ENCODE measurements around the gene ASF1B.

DNA sequence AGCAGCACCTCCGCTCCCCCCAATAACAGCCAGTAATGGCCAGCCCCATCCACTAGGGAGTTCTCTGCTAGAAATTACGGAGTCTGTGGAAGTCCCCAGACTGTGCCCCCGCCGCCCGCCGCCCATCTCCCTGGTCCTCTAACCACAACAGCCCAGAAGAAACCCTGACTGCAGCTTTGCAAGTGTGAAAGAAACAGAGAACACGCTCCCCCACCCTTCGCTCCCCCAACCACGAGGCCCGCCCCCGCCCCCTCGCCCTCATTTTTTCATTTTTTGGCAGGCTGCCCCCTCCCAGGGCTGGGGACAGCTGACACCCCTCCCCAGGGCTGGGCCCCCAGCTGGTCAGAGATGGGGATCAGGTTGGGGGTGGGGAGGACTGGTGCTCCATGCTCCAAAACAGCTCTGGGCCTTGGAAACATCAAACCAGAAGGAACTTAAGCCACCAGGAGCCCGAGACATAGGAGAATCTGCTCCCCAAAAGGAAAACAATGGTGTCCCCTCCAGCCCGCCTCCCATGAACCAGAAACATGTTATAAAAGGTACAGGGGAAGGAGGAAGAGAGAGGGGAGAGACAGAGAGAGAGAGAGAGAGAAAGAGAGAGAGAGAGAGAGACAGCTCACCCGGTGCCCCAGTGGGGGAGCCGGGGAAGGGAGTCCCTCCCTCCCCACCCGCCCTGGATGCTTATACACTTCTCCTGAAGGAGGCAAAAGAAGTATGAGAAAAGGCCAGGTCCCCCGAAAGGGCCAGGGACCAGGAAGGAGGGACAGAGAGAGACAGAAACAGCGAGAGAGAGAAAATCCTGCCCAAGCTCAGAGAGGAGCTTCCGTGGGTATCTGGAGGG, 29.8 kb upstream of the ASF1B start:
- TF ChIP-seq, protein P1, sequence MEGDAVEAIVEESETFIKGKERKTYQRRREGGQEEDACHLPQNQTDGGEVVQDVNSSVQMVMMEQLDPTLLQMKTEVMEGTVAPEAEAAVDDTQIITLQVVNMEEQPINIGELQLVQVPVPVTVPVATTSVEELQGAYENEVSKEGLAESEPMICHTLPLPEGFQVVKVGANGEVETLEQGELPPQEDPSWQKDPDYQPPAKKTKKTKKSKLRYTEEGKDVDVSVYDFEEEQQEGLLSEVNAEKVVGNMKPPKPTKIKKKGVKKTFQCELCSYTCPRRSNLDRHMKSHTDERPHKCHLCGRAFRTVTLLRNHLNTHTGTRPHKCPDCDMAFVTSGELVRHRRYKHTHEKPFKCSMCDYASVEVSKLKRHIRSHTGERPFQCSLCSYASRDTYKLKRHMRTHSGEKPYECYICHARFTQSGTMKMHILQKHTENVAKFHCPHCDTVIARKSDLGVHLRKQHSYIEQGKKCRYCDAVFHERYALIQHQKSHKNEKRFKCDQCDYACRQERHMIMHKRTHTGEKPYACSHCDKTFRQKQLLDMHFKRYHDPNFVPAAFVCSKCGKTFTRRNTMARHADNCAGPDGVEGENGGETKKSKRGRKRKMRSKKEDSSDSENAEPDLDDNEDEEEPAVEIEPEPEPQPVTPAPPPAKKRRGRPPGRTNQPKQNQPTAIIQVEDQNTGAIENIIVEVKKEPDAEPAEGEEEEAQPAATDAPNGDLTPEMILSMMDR (conservative IDR thresholded peaks at IDR 0.05; ENCODE audit: low read depth, low read length) = no peak
- no peak for TF ChIP-seq EZH2 (IDR thresholded peaks at IDR 0.05; ENCODE audit: borderline replicate concordance, low read depth, low read length, poor library complexity, severe bottlenecking)
